ENCODE data around the gene SETBP1.

- TF ChIP-seq EZH2 (IDR thresholded peaks at IDR 0.05; ENCODE audit: borderline replicate concordance, low read length) (no peak), CTCF (conservative IDR thresholded peaks at IDR 0.05 in 1 of 2, IDR thresholded peaks at IDR 0.05 in 1 of 2; ENCODE audit: extremely low read depth in 1 of 2, insufficient read depth in 1 of 2, low read depth in 1 of 2, low read length in 2 of 2) (no peak)
Observed at GRCh38 chr18:44793194-44793593, 112.5 kb downstream of the SETBP1 start.
